HL-60 (cell line): ENCODE measurements around the gene BAIAP2.

ENCODE experiments used
- DNase-seq, 2 experiments: peaks; one replicate each; pipeline ENCODE4 v3.0.0-alpha.2; 2010 to 2020; ENCODE audit warnings: low read depth in 1 of 2, low spot score in 1 of 2
- H3K27ac ChIP-seq: fragments of 250-450 bp; sonication (Bioruptor Pico); replicated peaks from 2 replicates; pipeline ENCODE4 v1.5.1; 2020; ENCODE audit warnings: mild to moderate bottlenecking, moderate library complexity
- H3K27me3 ChIP-seq: fragments of 250-450 bp; sonication (Bioruptor Pico); 2 replicates; pipeline ENCODE4 v1.5.1; 2021; ENCODE audit warnings: mild to moderate bottlenecking, moderate library complexity; ENCODE audit not compliant: insufficient read depth, poor library complexity, severe bottlenecking
- H3K4me3 ChIP-seq: replicated peaks from 2 replicates; pipeline ENCODE4 v1.5.1; 2011; ENCODE audit warnings: mild to moderate bottlenecking, control low read depth, low read length; ENCODE audit not compliant: insufficient read depth
- GABPA ChIP-seq: IDR thresholded peaks from 2 replicates; pipeline ENCODE4 v1.6.1; 2012; ENCODE audit warnings: low read depth
- POLR2AphosphoS5 ChIP-seq: IDR thresholded peaks from 2 replicates; pipeline ENCODE4 v1.6.1; 2012; ENCODE audit warnings: low read depth
- SPI1 ChIP-seq: IDR thresholded peaks from 2 replicates; pipeline ENCODE4 v1.6.1; 2012; ENCODE audit warnings: low read depth, mild to moderate bottlenecking, borderline replicate concordance
- TF ChIP-seq, protein P1 (sequence below): IDR thresholded peaks from one replicate; pipeline ENCODE4 v1.5.1; 2011; ENCODE audit warnings: low read length, control low read depth, inconsistent platforms; ENCODE audit not compliant: insufficient read depth
- TF ChIP-seq, protein P2 (sequence below): IDR thresholded peaks from 2 replicates; pipeline ENCODE4 v1.6.1; 2012; ENCODE audit warnings: low read depth; ENCODE audit not compliant: insufficient replicate concordance

The BAIAP2 gene

DNA sequence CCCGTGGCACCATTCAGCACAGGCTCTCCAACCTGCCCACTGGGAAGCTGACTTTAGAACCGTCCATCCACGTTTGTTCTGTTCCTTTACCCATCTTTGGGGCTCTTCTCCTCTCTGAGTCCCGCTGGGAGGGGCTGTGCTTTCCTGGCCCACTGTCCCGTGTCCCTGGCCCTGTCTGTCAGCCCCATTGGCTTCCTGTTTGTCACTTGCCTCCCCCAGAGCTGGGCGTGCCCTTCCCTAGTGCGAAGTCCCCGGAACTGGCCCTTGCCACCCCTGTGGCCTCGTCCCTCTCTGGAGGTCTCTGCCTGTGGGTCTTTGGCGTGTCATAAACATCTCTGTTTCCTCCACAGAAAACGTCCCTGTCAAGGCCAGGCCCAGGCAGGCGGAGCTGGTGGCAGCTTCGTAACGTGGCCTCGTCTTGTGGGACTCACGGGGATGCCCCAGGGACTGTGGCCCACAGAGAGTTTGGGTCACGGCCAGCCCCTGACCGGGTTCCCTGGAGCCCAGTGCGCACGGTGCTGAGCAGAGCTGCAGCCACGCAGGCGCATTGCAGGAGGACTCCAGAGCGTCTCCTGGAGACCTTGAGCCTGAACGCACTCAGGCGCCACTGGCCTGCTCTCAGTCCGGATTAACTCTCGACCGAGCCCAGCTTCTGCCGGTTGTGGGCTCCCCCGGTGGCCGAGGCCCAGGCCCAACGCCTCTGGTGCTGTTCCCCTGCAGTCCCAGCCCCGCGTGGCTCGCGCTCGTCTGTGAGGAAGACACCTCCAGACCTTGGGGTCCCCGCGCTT is 36.0 kb upstream of the BAIAP2 start:
- H3K27me3 ChIP-seq: peaks cover 3% of the 10 kb centered on the region
- no peak overlapping the region for H3K4me3 ChIP-seq
- no peak for DNase-seq
- TF ChIP-seq GABPA (no peak), POLR2AphosphoS5 (no peak), SPI1 (no peak)
- TF ChIP-seq, protein P1, sequence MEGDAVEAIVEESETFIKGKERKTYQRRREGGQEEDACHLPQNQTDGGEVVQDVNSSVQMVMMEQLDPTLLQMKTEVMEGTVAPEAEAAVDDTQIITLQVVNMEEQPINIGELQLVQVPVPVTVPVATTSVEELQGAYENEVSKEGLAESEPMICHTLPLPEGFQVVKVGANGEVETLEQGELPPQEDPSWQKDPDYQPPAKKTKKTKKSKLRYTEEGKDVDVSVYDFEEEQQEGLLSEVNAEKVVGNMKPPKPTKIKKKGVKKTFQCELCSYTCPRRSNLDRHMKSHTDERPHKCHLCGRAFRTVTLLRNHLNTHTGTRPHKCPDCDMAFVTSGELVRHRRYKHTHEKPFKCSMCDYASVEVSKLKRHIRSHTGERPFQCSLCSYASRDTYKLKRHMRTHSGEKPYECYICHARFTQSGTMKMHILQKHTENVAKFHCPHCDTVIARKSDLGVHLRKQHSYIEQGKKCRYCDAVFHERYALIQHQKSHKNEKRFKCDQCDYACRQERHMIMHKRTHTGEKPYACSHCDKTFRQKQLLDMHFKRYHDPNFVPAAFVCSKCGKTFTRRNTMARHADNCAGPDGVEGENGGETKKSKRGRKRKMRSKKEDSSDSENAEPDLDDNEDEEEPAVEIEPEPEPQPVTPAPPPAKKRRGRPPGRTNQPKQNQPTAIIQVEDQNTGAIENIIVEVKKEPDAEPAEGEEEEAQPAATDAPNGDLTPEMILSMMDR: no peak
- TF ChIP-seq, protein P2, sequence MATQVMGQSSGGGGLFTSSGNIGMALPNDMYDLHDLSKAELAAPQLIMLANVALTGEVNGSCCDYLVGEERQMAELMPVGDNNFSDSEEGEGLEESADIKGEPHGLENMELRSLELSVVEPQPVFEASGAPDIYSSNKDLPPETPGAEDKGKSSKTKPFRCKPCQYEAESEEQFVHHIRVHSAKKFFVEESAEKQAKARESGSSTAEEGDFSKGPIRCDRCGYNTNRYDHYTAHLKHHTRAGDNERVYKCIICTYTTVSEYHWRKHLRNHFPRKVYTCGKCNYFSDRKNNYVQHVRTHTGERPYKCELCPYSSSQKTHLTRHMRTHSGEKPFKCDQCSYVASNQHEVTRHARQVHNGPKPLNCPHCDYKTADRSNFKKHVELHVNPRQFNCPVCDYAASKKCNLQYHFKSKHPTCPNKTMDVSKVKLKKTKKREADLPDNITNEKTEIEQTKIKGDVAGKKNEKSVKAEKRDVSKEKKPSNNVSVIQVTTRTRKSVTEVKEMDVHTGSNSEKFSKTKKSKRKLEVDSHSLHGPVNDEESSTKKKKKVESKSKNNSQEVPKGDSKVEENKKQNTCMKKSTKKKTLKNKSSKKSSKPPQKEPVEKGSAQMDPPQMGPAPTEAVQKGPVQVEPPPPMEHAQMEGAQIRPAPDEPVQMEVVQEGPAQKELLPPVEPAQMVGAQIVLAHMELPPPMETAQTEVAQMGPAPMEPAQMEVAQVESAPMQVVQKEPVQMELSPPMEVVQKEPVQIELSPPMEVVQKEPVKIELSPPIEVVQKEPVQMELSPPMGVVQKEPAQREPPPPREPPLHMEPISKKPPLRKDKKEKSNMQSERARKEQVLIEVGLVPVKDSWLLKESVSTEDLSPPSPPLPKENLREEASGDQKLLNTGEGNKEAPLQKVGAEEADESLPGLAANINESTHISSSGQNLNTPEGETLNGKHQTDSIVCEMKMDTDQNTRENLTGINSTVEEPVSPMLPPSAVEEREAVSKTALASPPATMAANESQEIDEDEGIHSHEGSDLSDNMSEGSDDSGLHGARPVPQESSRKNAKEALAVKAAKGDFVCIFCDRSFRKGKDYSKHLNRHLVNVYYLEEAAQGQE: no peak
- H3K27ac ChIP-seq: no peak overlapping the region

DNA sequence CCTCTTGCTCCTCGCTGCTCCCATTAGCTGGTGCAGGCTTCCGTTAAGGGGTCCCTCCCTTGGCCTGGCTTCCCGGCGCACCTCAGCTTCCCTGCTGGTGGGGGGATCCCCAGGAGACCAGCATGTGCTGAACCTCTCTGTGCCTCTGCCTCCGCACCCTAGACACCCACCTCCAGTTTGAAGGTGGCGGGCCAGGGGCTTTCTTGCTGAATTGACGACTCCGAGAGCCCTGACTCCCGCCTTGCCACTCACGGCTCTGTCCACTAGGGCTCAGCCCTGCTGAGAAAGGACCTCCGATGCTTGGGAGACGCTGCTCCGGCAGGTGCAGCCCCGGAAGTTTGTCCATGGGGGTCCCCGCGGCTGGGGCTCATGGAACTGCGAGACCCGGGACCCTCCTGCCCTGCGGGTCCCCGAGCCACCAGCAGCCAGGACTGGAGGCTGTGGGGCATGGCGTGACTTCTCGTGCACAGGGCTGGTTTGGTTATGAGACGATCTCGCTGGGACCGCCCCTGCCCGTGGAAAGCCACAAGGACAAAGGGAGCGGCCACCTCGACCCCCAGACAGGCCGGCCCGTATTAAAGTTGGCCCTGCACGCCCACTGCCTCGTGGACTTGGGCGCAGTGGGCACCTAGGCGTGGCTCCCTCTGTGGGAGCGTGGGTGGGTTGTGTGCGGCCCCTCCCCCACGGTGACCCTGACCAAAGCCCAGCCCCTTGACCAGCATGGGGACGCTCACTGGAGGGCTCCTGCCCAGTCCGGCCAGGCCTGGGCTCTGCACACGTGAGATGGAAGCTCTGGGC is 35.2 kb upstream of the BAIAP2 start:
- DNase-seq: no peak
- Histone ChIP-seq H3K4me3 (no peak overlapping the region), H3K27me3 (peaks cover 8% of the 10 kb centered on the region), H3K27ac (no peak overlapping the region)
- TF ChIP-seq GABPA: no peak
- TF ChIP-seq SPI1: no peak
- TF ChIP-seq, protein P1: no peak
- no peak for TF ChIP-seq POLR2AphosphoS5
- TF ChIP-seq, protein P2: no peak

DNA sequence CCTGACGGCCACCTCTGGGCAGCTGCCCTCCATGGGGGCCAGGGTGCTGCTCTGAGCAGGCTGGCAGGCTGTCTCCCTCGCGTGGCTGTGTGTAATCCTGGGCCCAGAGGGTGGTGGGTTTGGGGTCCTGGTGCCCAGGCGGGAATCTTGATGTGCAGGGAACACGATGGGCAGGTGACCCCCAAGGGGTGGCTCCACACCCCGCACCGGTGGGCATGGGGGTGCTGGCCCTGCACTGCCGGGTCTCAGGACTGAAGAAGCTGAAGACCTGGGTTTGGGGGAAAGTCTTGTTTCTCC is 34.7 kb upstream of the BAIAP2 start:
- no peak overlapping the region for H3K4me3 ChIP-seq
- peaks cover 9% of the 10 kb centered on the region for H3K27me3 ChIP-seq
- H3K27ac ChIP-seq: no peak overlapping the region
- TF ChIP-seq GABPA (no peak), POLR2AphosphoS5 (no peak), SPI1 (no peak)
- TF ChIP-seq, protein P1: no peak
- TF ChIP-seq, protein P2: no peak
- no peak for DNase-seq
